ENCODE measurements around the gene CCDC142.

Gene CCDC142

GRCh38 chr2:74507145-74507925 is 24.5 kb upstream of the CCDC142 start, which contains the start of gene PCGF1:
Gene PCGF1 (minus strand): TSS chr2:74507695. CDS start chr2:74507668, 27 bp downstream.
- H3K9me3 ChIP-seq (ENCODE audit: control insufficient read depth, insufficient read depth, low read length) = no peaks in the 10 kb centered on the region
- peak within 1 kb of the TSS; percentile 83 for H3K9ac ChIP-seq (ENCODE audit: low read depth, low read length)
- H3K4me1 ChIP-seq (ENCODE audit: insufficient read depth, low read length) = no peaks in the 10 kb centered on the region; the same call in 1 of the 2 replicates
- H3K36me3 ChIP-seq (ENCODE audit: insufficient read depth, low read length) = 0 out of 2 replicates have a peak, but pooled peaks cover 5% of the 10 kb centered on the region

GRCh38 chr2:74505448-74506246 is 22.8 kb upstream of the CCDC142 start:
- Histone ChIP-seq H3K9me3 (ENCODE audit: control insufficient read depth, insufficient read depth, low read length) (no peaks in the 10 kb centered on the region), H3K9ac (ENCODE audit: low read depth, low read length) (no peak overlapping the region), H3K36me3 (ENCODE audit: insufficient read depth, low read length) (0 out of 2 replicates have a peak, but pooled peaks cover 5% of the 10 kb centered on the region), H3K4me1 (ENCODE audit: insufficient read depth, low read length) (peaks cover 4% of the 10 kb centered on the region)

GRCh38 chr2:74504591-74504990 is 21.8 kb upstream of the CCDC142 start:
- H3K9me3 ChIP-seq (ENCODE audit: control insufficient read depth, insufficient read depth, low read length) = no peaks in the 10 kb centered on the region
- H3K4me1 ChIP-seq (ENCODE audit: insufficient read depth, low read length) = peaks cover 4% of the 10 kb centered on the region
- 0 out of 2 replicates have a peak, but pooled peaks cover 5% of the 10 kb centered on the region for H3K36me3 ChIP-seq (ENCODE audit: insufficient read depth, low read length)

GRCh38 chr2:74503506-74504475 is 21.0 kb upstream of the CCDC142 start:
- Histone ChIP-seq H3K4me1 (ENCODE audit: insufficient read depth, low read length) (peaks cover 4% of the 10 kb centered on the region), H3K9ac (ENCODE audit: low read depth, low read length) (peak overlapping the region; percentile 73), H3K36me3 (ENCODE audit: insufficient read depth, low read length) (0 out of 2 replicates have a peak, but pooled peaks cover 5% of the 10 kb centered on the region), H3K9me3 (ENCODE audit: control insufficient read depth, insufficient read depth, low read length) (no peaks in the 10 kb centered on the region)

More at GRCh38 chr2:74504591-74504990, 21.8 kb upstream of the CCDC142 start:
- H3K9ac ChIP-seq (ENCODE audit: low read depth, low read length) = no peak overlapping the region

GRCh38 chr2:74502720-74503505 is 20.1 kb upstream of the CCDC142 start:
- Histone ChIP-seq H3K36me3 (ENCODE audit: insufficient read depth, low read length) (0 out of 2 replicates have a peak, but pooled peaks cover 5% of the 10 kb centered on the region), H3K9ac (ENCODE audit: low read depth, low read length) (peak overlapping the region; percentile 73), H3K4me1 (ENCODE audit: insufficient read depth, low read length) (peaks cover 4% of the 10 kb centered on the region; the same call in 1 of the 2 replicates), H3K9me3 (ENCODE audit: control insufficient read depth, insufficient read depth, low read length) (no peaks in the 10 kb centered on the region)

- Histone ChIP-seq H3K9ac (ENCODE audit: low read depth, low read length) (peak overlapping the region; percentile 73), H3K4me1 (ENCODE audit: insufficient read depth, low read length) (peaks cover 4% of the 10 kb centered on the region; the same call in 1 of the 2 replicates), H3K36me3 (ENCODE audit: insufficient read depth, low read length) (0 out of 2 replicates have a peak, but pooled peaks cover 5% of the 10 kb centered on the region), H3K9me3 (ENCODE audit: control insufficient read depth, insufficient read depth, low read length) (no peaks in the 10 kb centered on the region)
Observed at GRCh38 chr2:74502147-74502719, 19.4 kb upstream of the CCDC142 start.

GRCh38 chr2:74501335-74502071 is 18.7 kb upstream of the CCDC142 start:
- Histone ChIP-seq H3K36me3 (ENCODE audit: insufficient read depth, low read length) (0 out of 2 replicates have a peak, but pooled peaks cover 5% of the 10 kb centered on the region), H3K9me3 (ENCODE audit: control insufficient read depth, insufficient read depth, low read length) (no peaks in the 10 kb centered on the region), H3K9ac (ENCODE audit: low read depth, low read length) (peak overlapping the region; percentile 73; the same call in 1 of the 2 replicates), H3K4me1 (ENCODE audit: insufficient read depth, low read length) (peaks cover 4% of the 10 kb centered on the region; the same call in 1 of the 2 replicates)

GRCh38 chr2:74500578-74500946 is 17.8 kb upstream of the CCDC142 start:
- H3K9ac ChIP-seq (ENCODE audit: low read depth, low read length) = no peak overlapping the region
- H3K4me1 ChIP-seq (ENCODE audit: insufficient read depth, low read length) = peaks cover 4% of the 10 kb centered on the region; the same call in 1 of the 2 replicates
- H3K9me3 ChIP-seq (ENCODE audit: control insufficient read depth, insufficient read depth, low read length) = no peaks in the 10 kb centered on the region
- H3K36me3 ChIP-seq (ENCODE audit: insufficient read depth, low read length) = 0 out of 2 replicates have a peak, but pooled peaks cover 2% of the 10 kb centered on the region

- Histone ChIP-seq H3K4me1 (ENCODE audit: insufficient read depth, low read length) (peaks cover 4% of the 10 kb centered on the region; the same call in 1 of the 2 replicates), H3K36me3 (ENCODE audit: insufficient read depth, low read length) (no peaks in the 10 kb centered on the region), H3K9ac (ENCODE audit: low read depth, low read length) (peak overlapping the region; percentile 53; the same call in 1 of the 2 replicates), H3K9me3 (ENCODE audit: control insufficient read depth, insufficient read depth, low read length) (no peaks in the 10 kb centered on the region)
Observed at GRCh38 chr2:74499940-74500577, 17.3 kb upstream of the CCDC142 start.

GRCh38 chr2:74499267-74499939 is 16.6 kb upstream of the CCDC142 start, which contains the start of gene LBX2:
Gene LBX2 (minus strand): TSS chr2:74499603. CDS start chr2:74499537, 66 bp downstream.
- Histone ChIP-seq H3K36me3 (ENCODE audit: insufficient read depth, low read length) (no peaks in the 10 kb centered on the region), H3K9me3 (ENCODE audit: control insufficient read depth, insufficient read depth, low read length) (no peaks in the 10 kb centered on the region), H3K9ac (ENCODE audit: low read depth, low read length) (peak within 1 kb of the TSS; percentile 53), H3K4me1 (ENCODE audit: insufficient read depth, low read length) (peaks cover 4% of the 10 kb centered on the region; the same call in 1 of the 2 replicates)

- Histone ChIP-seq H3K9ac (ENCODE audit: low read depth, low read length) (peak overlapping the region; percentile 53), H3K36me3 (ENCODE audit: insufficient read depth, low read length) (no peaks in the 10 kb centered on the region), H3K9me3 (ENCODE audit: control insufficient read depth, insufficient read depth, low read length) (no peaks in the 10 kb centered on the region), H3K4me1 (ENCODE audit: insufficient read depth, low read length) (peaks cover 4% of the 10 kb centered on the region; the same call in 1 of the 2 replicates)
Observed at GRCh38 chr2:74498500-74499266, 15.9 kb upstream of the CCDC142 start.

All from ES-I3 (cell line).